SIG-M5 treated with dmso at 0.1 percent for 504 hours (cell line): ENCODE results near the gene TMEM176A.

Experiments used
- DNase-seq: peaks from one replicate; lab custom pipeline; 2025; ENCODE audit not compliant: unreplicated experiment; lab: John Stamatoyannopoulos, UW

The TMEM176A gene

DNA sequence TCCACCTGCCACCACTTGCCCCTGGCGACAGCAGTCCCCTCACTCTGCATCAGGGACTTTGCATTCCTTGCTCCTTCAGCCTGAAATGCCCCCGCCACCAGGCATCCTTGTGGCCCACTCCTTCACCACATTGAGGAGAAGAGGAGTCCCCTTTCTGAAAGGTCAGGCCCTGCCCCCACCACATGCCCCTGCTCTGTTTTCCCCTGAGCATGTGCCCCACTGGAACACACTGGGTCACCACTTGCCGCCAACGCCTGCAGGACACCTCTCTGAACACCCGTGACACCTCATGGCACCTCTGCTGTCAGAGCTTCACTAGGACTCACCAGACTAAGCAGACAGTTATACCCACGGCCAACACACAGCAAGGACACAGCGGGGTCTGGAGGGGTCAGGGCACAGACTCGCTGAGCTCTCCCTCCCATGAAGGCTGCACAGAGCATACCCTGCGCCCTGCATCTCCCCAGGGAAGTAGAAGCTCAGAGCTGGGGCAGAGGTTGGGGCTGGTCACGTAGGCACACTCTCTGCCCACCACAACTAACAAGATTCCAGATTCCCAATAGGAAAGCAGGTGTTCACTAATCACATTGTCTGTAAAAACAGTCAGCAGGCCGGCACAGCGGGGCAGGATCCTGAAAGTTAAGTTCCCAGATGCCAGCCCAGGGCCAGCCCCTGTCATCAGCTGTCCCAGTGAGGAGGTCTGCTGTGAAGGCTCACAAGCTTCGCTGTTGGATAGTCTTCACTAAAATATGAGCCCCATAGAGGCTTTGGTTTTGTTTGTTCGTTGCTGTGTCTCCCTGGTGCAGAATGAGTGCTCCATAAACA lies 45.9 kb downstream of the TMEM176A start:
- no peak for DNase-seq

DNA sequence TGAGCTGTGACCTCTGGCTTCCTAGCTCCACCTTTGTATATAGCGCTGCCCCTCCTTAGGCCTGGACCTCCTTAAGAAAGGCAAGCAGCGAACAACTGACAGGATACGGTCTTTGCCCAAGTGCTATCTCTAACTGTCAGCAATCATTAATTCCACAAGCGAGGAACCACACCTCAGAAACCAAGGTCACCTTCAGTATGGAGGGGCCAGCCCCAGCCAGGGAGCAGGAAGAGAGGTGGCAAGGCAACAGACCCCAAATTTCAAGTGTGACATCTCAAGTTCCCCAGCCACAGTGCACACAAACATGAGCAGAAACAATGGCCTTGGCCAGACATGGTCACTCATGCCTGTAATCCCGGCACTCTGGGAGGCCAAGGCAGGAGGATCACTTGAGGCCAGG lies 47.0 kb downstream of the TMEM176A start:
- no peak for DNase-seq

DNA sequence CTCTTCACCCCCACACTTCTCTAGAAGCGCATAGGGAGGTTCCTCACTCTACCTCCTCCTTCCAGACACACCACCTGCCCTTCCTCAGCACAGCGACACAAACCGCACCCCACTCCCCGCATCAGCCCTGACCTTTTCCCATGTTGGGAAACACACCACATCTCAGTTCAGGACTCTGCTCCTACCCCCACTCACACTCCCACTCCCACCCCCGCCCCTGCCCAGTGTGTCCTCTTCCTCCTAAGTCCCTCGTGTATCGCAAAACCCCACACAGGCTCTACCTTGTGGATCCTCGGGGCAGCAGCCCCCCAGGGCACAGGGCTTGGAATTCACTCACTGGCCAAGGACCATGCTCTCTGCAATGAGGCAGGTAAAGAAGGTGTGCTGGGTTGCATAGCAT lies 47.5 kb downstream of the TMEM176A start:
- DNase-seq, result no peak

DNA sequence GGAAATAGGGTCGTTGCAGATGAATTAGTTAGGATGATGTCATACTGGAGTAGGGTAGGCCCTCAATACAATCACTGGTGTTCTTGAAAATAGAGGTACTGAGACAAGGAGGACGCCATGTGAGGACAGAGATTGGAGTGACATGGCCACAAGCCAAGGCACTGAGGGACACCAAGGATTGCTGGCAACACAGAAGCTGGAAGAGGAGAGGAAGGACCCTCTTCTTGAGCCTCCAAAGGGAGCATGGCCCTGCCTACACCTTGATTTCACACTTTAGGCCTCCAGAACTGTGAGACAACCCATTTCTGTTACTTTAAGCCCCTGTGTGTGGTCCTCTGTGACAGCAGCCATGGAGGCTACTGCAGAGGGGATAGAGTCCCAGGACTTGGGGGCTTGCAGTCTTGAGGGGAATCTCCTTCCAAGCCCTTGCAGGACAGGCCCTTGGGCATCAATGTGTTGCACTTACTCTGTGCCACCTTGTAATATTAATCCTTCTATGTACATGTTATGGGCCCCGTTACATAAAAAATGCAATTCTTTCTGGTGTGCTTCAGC lies 48.1 kb downstream of the TMEM176A start:
- no peak for DNase-seq

DNA sequence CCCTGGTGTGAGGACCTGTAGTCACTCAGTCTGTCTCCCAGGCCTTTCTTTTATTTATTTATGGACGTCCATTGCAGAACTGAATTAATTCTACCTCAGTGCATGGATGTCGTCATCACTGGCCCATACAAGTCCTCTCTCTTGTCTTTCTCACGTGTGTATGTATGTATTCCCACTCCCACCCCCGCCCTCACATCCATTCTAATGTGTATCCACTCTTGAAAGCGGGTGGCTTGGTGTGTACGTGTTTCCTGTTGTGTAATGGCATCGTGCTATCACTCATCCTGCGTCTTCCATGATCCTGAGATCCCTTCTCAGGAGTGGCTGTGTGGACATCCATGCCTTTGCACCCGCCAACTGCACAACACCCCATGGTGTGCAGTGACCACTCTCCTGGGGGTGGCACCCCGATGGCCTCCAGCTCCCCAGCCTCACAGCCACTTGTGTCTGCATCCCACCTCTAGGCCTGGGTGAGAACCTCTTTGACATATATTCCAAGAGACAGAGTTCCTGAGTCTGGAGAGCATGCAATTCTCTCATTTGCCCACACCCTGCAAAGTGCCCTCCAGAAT lies 48.7 kb downstream of the TMEM176A start:
- DNase-seq, result no peak

DNA sequence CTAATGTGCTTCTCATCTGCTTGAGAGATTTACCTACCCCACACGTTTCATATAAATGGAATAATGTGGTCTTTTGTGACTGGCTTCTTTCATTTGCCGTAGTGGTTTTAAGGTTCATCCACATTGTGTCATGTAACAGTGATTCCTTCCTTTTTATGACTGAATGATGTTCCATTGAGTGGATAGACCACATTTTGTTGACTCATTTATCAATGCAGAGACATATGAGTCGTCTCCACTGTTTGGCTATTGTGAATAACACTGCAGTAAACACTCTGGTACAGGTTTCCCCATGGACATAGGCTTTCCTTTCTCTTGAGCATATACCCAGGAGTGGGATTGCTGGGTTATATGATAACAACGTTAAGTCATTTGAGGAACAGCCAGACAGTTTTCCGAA lies 49.7 kb downstream of the TMEM176A start:
- DNase-seq, result no peak

DNA sequence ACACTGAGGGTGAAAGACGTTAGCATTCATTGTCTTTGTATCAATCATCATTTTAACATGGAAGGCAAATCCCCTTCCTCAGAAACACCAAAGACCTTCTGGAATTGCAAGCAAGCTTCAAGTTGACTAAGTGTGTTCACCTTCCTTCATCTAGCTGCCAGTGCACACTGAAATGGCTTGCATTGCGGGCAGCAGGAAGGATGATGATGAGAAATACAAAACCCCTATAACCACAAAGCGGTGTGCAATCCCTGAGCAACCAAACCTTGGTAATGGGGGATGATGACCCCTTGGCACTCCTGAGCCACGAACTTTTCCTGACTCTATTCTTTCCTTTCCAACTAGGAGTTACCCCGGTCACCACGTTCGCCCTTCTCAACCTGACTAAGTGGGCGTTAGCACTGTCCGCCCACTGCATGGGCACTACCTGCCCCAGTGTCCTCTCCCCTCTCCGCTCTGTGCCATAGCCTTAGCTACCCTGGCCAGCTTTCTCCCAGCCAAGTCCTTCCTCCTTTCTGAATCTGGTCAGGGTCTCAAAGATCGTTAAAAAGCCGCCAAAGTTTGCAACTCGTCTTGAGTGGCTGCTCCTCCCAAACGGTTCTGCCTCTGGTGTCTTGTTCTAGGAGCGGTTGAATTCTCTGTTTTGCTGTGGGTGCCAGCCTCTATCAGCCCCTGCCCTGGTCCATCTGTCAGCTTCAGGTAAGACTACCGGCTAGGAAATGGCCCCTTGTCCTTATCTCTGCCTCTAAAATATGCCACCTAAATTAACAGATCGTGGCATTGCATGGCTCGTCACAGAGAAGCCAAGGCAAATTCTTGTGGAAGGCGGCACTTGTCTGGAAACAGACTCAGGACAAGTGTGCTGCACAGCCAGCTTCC lies 51.2 kb downstream of the TMEM176A start:
- DNase-seq, result no peak

DNA sequence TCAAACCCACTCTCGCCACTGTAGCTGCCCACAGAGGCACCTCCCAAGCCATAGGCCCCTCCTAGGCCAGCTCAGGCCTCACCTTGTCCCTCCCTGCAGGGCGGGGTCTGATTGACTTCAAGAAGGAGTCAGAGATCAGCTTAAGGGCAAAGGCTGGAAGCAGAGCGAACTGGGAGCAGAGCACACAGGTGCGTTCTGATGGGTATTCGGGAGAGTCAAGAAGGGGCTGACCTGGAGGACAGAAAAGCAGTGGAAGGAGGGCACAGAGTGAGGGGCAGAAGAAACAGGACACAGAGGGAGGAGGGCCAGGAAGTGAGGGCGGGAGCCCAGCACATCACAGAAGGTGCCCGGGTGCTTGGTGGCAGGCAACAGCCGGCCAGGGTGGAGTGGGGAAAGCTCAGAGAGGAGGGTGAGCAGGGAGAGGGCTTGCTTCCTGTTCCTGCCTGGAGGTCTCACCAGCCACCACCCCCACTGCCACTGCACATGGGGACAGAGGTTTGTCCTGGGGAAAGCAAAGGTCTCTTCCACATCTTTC lies 51.9 kb downstream of the TMEM176A start, which contains the start of gene AOC1:
Gene AOC1, plus strand, starts transcription at position 147 of the 535 bp plus-strand sequence. CDS start 3,954 bp downstream, outside the sequence.
- no peak for DNase-seq

DNA sequence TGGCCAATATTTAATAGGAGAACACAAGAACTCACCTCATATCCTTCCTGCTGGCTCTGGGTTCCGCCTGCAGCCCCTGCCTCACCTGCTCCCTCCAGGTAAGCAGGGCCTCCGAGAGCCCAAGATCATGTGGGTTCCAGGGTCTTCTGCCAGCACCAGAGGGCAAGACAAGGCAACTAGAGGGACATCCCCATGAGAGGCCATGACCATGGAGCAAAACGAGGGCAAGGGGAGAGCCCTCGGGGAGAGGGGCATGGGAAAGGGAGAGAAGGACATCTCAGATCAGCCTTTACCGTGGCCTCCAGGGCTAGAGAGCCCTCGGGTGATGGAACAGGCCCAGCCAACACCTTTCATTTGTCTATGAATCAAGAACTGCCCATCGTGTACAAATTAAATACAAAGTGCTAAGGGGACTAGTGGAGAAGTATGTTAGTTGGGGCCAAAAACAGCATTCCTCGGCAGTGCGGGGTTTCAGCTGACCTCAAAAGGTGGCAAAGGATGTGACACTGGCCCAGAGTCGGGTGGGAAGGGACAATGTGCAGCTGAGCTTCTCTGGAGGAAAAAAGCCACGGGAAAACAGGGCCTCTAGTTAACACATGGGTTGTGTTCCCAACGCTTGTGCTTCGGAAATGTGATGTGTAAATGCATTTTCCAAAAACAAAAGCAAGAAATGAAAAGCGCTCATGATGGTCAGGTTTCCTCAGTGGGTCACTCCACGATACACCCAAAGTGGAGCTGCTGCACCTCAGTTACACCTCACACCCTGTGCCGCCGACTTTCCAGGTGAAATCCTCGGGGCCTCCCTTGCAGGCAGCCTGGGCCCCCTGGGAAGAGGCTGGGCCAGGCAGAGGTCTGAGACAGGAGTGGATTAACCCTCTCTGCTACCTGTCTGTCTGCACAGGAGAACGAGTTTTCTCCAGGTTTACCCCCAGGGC lies 53.8 kb downstream of the TMEM176A start:
- DNase-seq, result no peak
